ENCODE data around the gene C1orf159.

C1orf159 gene

GRCh38 chr1:1042835-1043234, 73.1 kb downstream of the C1orf159 start:
- FAIRE-seq (no peak), DNase-seq (ENCODE audit: insufficient read length, low spot score) (no peak)
- TF ChIP-seq CTCF (IDR thresholded peaks at IDR 0.05; ENCODE audit: insufficient read depth, missing control alignments) = no peak

- DNase-seq (ENCODE audit: insufficient read length, low spot score) (no peak), FAIRE-seq (no peak)
- TF ChIP-seq CTCF (IDR thresholded peaks at IDR 0.05; ENCODE audit: insufficient read depth, missing control alignments) = no peak
Measured at GRCh38 chr1:1041873-1042272, 74.0 kb downstream of the C1orf159 start.

GRCh38 chr1:1041092-1041523, 74.8 kb downstream of the C1orf159 start:
- no peak for DNase-seq (ENCODE audit: insufficient read length, low spot score)
- no peak for FAIRE-seq
- no peak for TF ChIP-seq CTCF (IDR thresholded peaks at IDR 0.05; ENCODE audit: insufficient read depth, missing control alignments)

DNA sequence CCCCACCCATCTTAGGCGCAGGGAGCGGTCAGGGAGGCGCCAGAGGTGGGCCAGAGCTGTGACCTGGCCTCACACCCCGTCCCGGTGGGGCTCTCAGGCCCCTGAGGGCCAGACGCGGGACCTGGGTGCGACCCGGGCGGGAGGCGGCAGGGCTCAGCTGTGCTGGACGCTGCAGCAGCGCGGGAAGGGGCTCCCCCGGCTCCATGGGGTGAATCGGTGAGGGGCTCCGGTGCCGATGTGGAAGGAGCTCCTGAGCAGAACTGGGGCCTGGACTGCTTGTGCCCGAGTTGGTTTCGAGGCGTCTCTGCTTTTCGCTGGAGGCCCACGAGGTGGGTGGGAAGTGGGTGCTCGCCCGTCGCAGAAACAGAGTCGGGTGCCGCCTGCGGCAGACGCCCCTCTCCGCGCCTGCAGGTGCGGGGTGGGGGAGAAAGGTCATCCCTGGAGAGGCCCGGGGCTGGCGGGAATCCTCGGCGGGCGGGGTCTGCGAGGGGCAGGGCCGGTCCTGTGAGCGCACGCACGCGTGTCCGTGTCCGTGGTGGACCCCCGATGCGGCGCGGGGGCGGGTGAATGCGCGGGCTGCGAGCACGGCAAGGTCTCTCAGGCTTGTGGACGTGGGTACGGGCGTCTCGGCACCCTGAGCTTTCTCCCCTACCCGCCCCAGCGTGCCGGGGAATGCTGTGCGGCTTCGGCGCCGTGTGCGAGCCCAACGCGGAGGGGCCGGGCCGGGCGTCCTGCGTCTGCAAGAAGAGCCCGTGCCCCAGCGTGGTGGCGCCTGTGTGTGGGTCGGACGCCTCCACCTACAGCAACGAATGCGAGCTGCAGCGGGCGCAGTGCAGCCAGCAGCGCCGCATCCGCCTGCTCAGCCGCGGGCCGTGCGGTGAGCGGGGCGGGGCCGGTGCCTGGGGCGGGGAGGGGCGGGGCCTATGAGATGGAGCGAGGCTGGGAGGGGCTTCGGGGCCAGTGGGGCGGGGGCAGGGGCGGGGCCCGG, 75.6 kb downstream of the C1orf159 start:
- FAIRE-seq (no peak), DNase-seq (ENCODE audit: insufficient read length, low spot score) (peak; percentile 71)

GRCh38 chr1:1039145-1039910, 76.6 kb downstream of the C1orf159 start:
- no peak for TF ChIP-seq CTCF (IDR thresholded peaks at IDR 0.05; ENCODE audit: insufficient read depth, missing control alignments)
- FAIRE-seq (no peak), DNase-seq (ENCODE audit: insufficient read length, low spot score) (no peak)

More for the DNA sequence above, 75.6 kb downstream of the C1orf159 start:
- TF ChIP-seq CTCF (IDR thresholded peaks at IDR 0.05; ENCODE audit: insufficient read depth, missing control alignments) = no peak

DNA sequence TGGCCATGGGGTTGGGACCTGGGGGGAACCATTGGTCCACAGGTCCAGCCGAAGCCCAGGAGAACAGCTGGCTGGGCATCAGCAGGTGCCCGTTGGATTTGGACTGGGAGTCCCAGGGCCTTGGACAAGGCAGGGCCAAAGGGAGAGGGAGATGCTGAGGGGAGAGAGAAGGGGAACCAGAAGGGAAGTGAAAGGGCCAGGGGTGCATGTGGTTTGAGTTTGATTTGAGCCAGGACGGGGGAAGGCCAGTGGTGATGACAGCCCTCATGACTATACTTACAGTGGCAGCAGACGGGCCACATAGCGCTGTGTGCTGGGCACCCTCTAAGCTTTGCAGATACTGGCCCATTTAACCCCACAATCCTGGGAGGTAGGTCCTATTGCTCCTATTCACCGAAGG, 77.2 kb downstream of the C1orf159 start:
- no peak for TF ChIP-seq CTCF (IDR thresholded peaks at IDR 0.05; ENCODE audit: insufficient read depth, missing control alignments)
- FAIRE-seq (no peak), DNase-seq (ENCODE audit: insufficient read length, low spot score) (no peak)

Data from D721Med (cell line).